GM21825 (cell line): ENCODE measurements around the gene HSFY1.
"Not testable (repeated sequence)": the region's sequence is repeated elsewhere in the genome, so short reads cannot be mapped to it uniquely, and the experiment has no call there.

ENCODE experiments used
- ATAC-seq: cut with Tn5 transposase; IDR thresholded peaks from one replicate; pipeline ENCODE4 v1.9.1; 2021; ENCODE audit warnings: mild to moderate bottlenecking, moderate library complexity; ENCODE audit not compliant: unreplicated experiment

The HSFY1 gene, protein sequence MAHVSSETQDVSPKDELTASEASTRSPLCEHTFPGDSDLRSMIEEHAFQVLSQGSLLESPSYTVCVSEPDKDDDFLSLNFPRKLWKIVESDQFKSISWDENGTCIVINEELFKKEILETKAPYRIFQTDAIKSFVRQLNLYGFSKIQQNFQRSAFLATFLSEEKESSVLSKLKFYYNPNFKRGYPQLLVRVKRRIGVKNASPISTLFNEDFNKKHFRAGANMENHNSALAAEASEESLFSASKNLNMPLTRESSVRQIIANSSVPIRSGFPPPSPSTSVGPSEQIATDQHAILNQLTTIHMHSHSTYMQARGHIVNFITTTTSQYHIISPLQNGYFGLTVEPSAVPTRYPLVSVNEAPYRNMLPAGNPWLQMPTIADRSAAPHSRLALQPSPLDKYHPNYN

DNA sequence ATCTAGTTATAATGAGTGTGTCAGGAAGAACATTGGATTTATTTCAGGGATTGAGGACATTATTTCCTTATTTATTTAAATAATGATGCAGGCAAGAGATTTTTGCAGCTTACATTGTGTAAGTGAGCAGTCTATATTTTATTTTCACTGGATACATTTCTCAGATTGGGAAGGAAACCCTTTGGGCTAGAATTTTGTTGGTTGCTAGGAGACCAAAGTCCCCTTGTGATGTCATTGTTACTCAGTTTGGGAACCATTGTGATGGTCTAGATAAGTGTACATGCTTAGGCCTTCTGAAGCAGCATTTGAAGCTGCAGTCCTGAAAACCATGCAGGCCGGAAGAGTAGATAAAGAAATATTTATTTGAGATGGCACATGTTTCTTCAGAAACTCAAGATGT, at the start of gene HSFY1:
TSS of gene HSFY1 (plus strand) at position 301 of the 400 bp plus-strand sequence. CDS start at position 369, 68 bp downstream.
- not testable (repeated sequence) for ATAC-seq

GRCh38 chrY:18504266-18504665, 42.3 kb upstream of the HSFY1 start:
- not testable (repeated sequence) for ATAC-seq

- ATAC-seq: not testable (repeated sequence)
Observed at GRCh38 chrY:18530995-18531655, 15.4 kb upstream of the HSFY1 start.

- ATAC-seq: not testable (repeated sequence)
Observed at GRCh38 chrY:18538952-18539351, 7.6 kb upstream of the HSFY1 start.

- ATAC-seq: not testable (repeated sequence)
Observed at GRCh38 chrY:18553132-18553531, 6.6 kb downstream of the HSFY1 start.

DNA sequence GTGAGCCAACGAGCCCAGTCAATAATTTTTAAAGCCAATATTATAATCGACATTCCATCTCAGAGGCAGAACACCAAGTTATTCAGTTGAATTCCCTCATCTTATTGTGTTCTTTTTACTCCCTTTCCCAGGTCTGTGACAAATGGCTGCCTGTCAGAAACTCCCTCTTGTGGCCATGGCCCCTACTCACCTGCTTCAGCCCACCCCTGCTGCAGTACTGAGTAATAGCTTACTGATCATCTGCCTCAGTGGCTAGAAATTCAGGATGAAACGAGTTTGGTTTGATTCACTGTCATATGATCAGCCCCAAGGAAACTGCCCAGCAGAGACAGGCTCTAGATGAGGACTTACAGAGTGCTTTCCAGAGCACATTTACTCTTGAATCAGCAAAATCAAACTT, 19.4 kb downstream of the HSFY1 start:
- not testable (repeated sequence) for ATAC-seq
